GM19043 (cell line): ENCODE results near the gene MELK.
A peak's percentile ranks its signal among the peaks of the same experiment; 100 is the strongest.

Experiments
- ATAC-seq: cut with Tn5 transposase; IDR thresholded peaks from one replicate; pipeline ENCODE4 v1.9.1; 2021; ENCODE audit warnings: low read depth; ENCODE audit not compliant: unreplicated experiment

The MELK gene

GRCh38 chr9:36576866-36577265, 4.2 kb downstream of the MELK start:
- ATAC-seq = no peak

- ATAC-seq = no peak
Observed at GRCh38 chr9:36584620-36585460, 12.1 kb downstream of the MELK start.

- no peak for ATAC-seq
Observed at GRCh38 chr9:36590231-36590630, 17.5 kb downstream of the MELK start.

GRCh38 chr9:36592801-36593583, 20.3 kb downstream of the MELK start:
- no peak for ATAC-seq

- no peak for ATAC-seq
Observed at GRCh38 chr9:36594213-36594612, 21.5 kb downstream of the MELK start.

GRCh38 chr9:36597412-36598178, 24.9 kb downstream of the MELK start:
- no peak for ATAC-seq

- ATAC-seq = no peak
Observed at GRCh38 chr9:36598273-36598672, 25.6 kb downstream of the MELK start.

- ATAC-seq = no peak
Observed at GRCh38 chr9:36603006-36603405, 30.3 kb downstream of the MELK start.

GRCh38 chr9:36609306-36609705, 36.6 kb downstream of the MELK start:
- ATAC-seq = no peak

GRCh38 chr9:36622121-36622520, 49.4 kb downstream of the MELK start:
- ATAC-seq = no peak

GRCh38 chr9:36623280-36623679, 50.6 kb downstream of the MELK start:
- ATAC-seq = no peak

- ATAC-seq = no peak
Observed at GRCh38 chr9:36625006-36625615, 52.4 kb downstream of the MELK start.

GRCh38 chr9:36632892-36633291, 60.2 kb downstream of the MELK start:
- no peak for ATAC-seq

- ATAC-seq = no peak
Observed at GRCh38 chr9:36637491-36638270, 65.0 kb downstream of the MELK start.

- peak; percentile 88 for ATAC-seq
Observed at GRCh38 chr9:36640771-36641381, 68.2 kb downstream of the MELK start.

- no peak for ATAC-seq
Observed at GRCh38 chr9:36642817-36643216, 70.1 kb downstream of the MELK start.

- ATAC-seq = no peak
Observed at GRCh38 chr9:36656842-36657241, 84.1 kb downstream of the MELK start.

GRCh38 chr9:36659500-36659899, 86.8 kb downstream of the MELK start:
- ATAC-seq = peak; percentile 61

GRCh38 chr9:36664806-36665205, 92.1 kb downstream of the MELK start:
- ATAC-seq = no peak
